Measurements from ENCODE around the gene WDR41.

DNA sequence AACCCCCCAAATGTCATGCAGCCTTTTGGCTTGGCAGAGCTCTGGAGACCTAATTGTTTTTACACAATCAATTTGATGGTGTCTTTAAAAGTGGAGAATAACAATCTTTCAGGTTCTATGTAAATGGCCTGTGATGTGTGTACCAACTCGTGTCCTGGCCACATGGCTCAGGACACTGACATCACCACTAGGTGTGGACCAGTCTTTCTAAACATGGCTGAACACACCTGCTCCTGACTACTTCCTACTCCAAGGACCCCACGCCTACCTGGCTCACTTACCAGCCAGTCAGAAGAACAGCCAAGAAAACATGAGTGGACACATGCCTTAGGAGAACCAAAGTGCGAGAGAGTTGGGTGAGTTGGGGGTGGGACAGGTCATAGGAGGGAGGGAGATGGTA lies 71.2 kb downstream of the WDR41 start:
- TF ChIP-seq, protein P1, sequence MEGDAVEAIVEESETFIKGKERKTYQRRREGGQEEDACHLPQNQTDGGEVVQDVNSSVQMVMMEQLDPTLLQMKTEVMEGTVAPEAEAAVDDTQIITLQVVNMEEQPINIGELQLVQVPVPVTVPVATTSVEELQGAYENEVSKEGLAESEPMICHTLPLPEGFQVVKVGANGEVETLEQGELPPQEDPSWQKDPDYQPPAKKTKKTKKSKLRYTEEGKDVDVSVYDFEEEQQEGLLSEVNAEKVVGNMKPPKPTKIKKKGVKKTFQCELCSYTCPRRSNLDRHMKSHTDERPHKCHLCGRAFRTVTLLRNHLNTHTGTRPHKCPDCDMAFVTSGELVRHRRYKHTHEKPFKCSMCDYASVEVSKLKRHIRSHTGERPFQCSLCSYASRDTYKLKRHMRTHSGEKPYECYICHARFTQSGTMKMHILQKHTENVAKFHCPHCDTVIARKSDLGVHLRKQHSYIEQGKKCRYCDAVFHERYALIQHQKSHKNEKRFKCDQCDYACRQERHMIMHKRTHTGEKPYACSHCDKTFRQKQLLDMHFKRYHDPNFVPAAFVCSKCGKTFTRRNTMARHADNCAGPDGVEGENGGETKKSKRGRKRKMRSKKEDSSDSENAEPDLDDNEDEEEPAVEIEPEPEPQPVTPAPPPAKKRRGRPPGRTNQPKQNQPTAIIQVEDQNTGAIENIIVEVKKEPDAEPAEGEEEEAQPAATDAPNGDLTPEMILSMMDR (IDR thresholded peaks at IDR 0.05; ENCODE audit: poor library complexity, severe bottlenecking) = no peak
- TF ChIP-seq SMC3 (conservative IDR thresholded peaks at IDR 0.05; ENCODE audit: poor library complexity) (no peak), POLR2AphosphoS5 (IDR thresholded peaks at IDR 0.05) (no peak), EP300 (conservative IDR thresholded peaks at IDR 0.05; ENCODE audit: poor library complexity, severe bottlenecking) (no peak), EZH2 (IDR thresholded peaks at IDR 0.05; ENCODE audit: borderline replicate concordance, insufficient read depth, low read length, poor library complexity, severe bottlenecking) (no peak), TAF1 (IDR thresholded peaks at IDR 0.05; ENCODE audit: low read depth) (no peak), RAD21 (conservative IDR thresholded peaks at IDR 0.05) (no peak), MXI1 (conservative IDR thresholded peaks at IDR 0.05; ENCODE audit: poor library complexity, severe bottlenecking) (no peak)
- TF ChIP-seq, protein P2, sequence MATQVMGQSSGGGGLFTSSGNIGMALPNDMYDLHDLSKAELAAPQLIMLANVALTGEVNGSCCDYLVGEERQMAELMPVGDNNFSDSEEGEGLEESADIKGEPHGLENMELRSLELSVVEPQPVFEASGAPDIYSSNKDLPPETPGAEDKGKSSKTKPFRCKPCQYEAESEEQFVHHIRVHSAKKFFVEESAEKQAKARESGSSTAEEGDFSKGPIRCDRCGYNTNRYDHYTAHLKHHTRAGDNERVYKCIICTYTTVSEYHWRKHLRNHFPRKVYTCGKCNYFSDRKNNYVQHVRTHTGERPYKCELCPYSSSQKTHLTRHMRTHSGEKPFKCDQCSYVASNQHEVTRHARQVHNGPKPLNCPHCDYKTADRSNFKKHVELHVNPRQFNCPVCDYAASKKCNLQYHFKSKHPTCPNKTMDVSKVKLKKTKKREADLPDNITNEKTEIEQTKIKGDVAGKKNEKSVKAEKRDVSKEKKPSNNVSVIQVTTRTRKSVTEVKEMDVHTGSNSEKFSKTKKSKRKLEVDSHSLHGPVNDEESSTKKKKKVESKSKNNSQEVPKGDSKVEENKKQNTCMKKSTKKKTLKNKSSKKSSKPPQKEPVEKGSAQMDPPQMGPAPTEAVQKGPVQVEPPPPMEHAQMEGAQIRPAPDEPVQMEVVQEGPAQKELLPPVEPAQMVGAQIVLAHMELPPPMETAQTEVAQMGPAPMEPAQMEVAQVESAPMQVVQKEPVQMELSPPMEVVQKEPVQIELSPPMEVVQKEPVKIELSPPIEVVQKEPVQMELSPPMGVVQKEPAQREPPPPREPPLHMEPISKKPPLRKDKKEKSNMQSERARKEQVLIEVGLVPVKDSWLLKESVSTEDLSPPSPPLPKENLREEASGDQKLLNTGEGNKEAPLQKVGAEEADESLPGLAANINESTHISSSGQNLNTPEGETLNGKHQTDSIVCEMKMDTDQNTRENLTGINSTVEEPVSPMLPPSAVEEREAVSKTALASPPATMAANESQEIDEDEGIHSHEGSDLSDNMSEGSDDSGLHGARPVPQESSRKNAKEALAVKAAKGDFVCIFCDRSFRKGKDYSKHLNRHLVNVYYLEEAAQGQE (IDR thresholded peaks at IDR 0.05; ENCODE audit: borderline replicate concordance) = no peak
